ENCODE data around the gene TUBGCP6. TPM values are rescaled to one million over a fixed set of nuclear protein-coding genes. Genes with fewer than 3 reads are reported as not detected.
A peak's percentile ranks its signal among the peaks of the same experiment; 100 is the strongest.

TUBGCP6 gene
- total and polyA plus RNA-seq, 10 of the 15 experiments (the other 5 are each of a cell fraction or from before 2014, with no cell fraction given) = 0.74 to 41.4 (median 19.4) TPM

- intact Hi-C loops (cut with micrococcal nuclease; ENCODE audit: unreplicated experiment) (loop anchor here (1.0 kb wide), 2 partner anchors 52 to 67 kb away; partner anchors contain the start of gene DENND6B), in situ Hi-C loops (cut with MboI) (loop anchor here (5.0 kb wide), 1 partner anchor 52 kb away; the partner anchor contains the start of gene DENND6B)
- Histone ChIP-seq H3K9me3 (replicated peaks; ENCODE audit: control insufficient read depth, insufficient read depth, low read length) (no peaks in the 10 kb centered on the region), H4K20me1 (ENCODE audit: control insufficient read depth, insufficient read depth) (no peaks in the 10 kb centered on the region), H3K4me2 (ENCODE audit: control insufficient read depth, insufficient read depth) (no peak overlapping the region), H3K79me2 (ENCODE audit: control insufficient read depth, insufficient read depth, low read length) (no peaks in the 10 kb centered on the region), H3K36me3 (ENCODE audit: control insufficient read depth in 2 of 2, insufficient read depth in 2 of 2, low read length in 1 of 2) (peaks cover 0 to 29% of the 10 kb centered on the region in 2 experiments; a peak in 3 of 4 replicates), H2AFZ (ENCODE audit: control insufficient read depth, low read depth, low read length) (no peak overlapping the region), H3K27me3 (replicated peaks in 1 of 2; ENCODE audit: control insufficient read depth in 2 of 2, insufficient read depth in 2 of 2, low read length in 1 of 2) (no peaks in the 10 kb centered on the region), H3K27ac (ENCODE audit: control insufficient read depth, insufficient read depth) (no peak overlapping the region), H3K4me3 (no peak overlapping the region), H3K9ac (ENCODE audit: control insufficient read depth, insufficient read depth, low read length) (no peak overlapping the region), H3K4me1 (ENCODE audit: control insufficient read depth, insufficient read depth, low read length) (peaks cover 10% of the 10 kb centered on the region)
- no peak for FAIRE-seq
- TF ChIP-seq POLR2A (IDR thresholded peaks at IDR 0.05; ENCODE audit: low read depth, low read length) (peak; percentile 28), STAT3 (IDR thresholded peaks at IDR 0.05; ENCODE audit: low read depth, low read length) (no peak)
- no peak for ATAC-seq
- ChIA-PET RAD21 (ENCODE audit: unreplicated experiment) (interaction anchor here (0.9 to 1.7 kb wide), 5 partner anchors 19 to 53 kb away, joined by 3 to 5 read pairs (median 3); no protein-coding TSS in a partner anchor), SMC1A (ENCODE audit: uncharacterized antibody, unreplicated experiment) (interaction anchor here (0.6 to 2.1 kb wide), 4 partner anchors 20 to 67 kb away, joined by 4 to 6 read pairs (median 4); no protein-coding TSS in a partner anchor), CTCF (interaction anchor here (1.0 to 2.8 kb wide), 16 partner anchors 18 to 281 kb away, joined by 3 to 36 read pairs (median 6); partner anchors contain the start of genes DENND6B, PLXNB2, SCO2 and TUBGCP6), POLR2A (interaction anchor here (1.5 kb wide), 1 partner anchor 29 kb away, joined by 7 read pairs; no protein-coding TSS in a partner anchor)
- no peak for DNase-seq (ENCODE audit: low read depth, low spot score)
- WGBS (ENCODE audit: insufficient coverage, insufficient replicate concordance, low lambda C conversion rate, missing lambda C conversion rate) = 95% methylated on average over 39 of the region's 43 CpGs
- TSS peak; percentile 76 for BruUV-seq (replicated peaks)
Observed at GRCh38 chr22:50275181-50276055, 30.6 kb upstream of the TUBGCP6 start.

GRCh38 chr22:50274771-50275170 is 29.9 kb upstream of the TUBGCP6 start:
- RAD21 ChIA-PET (ENCODE audit: unreplicated experiment) = interaction anchor here (0.9 kb wide), 1 partner anchor 44 kb away, joined by 3 read pairs; no protein-coding TSS in a partner anchor
- H2AFZ ChIP-seq (ENCODE audit: control insufficient read depth, low read depth, low read length) = no peak overlapping the region
- intact Hi-C loops (cut with micrococcal nuclease; ENCODE audit: unreplicated experiment) (no loop called here), in situ Hi-C loops (cut with MboI) (loop anchor here (5.0 kb wide), 1 partner anchor 53 kb away; the partner anchor contains the start of gene DENND6B)
- DNase-seq (ENCODE audit: low read depth, low spot score) (no peak), ATAC-seq (no peak), FAIRE-seq (no peak)
- peaks cover 10% of the 10 kb centered on the region for H3K4me1 ChIP-seq (ENCODE audit: control insufficient read depth, insufficient read depth, low read length)
- no peak overlapping the region for H3K4me3 ChIP-seq
- no peak overlapping the region for H3K27ac ChIP-seq (ENCODE audit: control insufficient read depth, insufficient read depth)
- no peaks in the 10 kb centered on the region for H3K27me3 ChIP-seq (replicated peaks in 1 of 2; ENCODE audit: control insufficient read depth in 2 of 2, insufficient read depth in 2 of 2, low read length in 1 of 2)
- no peak overlapping the region for H3K4me2 ChIP-seq (ENCODE audit: control insufficient read depth, insufficient read depth)
- WGBS (ENCODE audit: insufficient coverage, insufficient replicate concordance, low lambda C conversion rate, missing lambda C conversion rate) = 92% methylated on average over 7 of the region's 7 CpGs
- CTCF ChIA-PET = interaction anchor here (1.2 to 2.8 kb wide), 4 partner anchors 52 to 346 kb away, joined by 3 to 36 read pairs (median 14); partner anchors contain the start of gene DENND6B
- H3K79me2 ChIP-seq (ENCODE audit: control insufficient read depth, insufficient read depth, low read length) = no peaks in the 10 kb centered on the region
- POLR2A ChIA-PET = no interaction called here
- SMC1A ChIA-PET (ENCODE audit: uncharacterized antibody, unreplicated experiment) = no interaction called here
- H3K9ac ChIP-seq (ENCODE audit: control insufficient read depth, insufficient read depth, low read length) = no peak overlapping the region
- no peaks in the 10 kb centered on the region for H3K9me3 ChIP-seq (replicated peaks; ENCODE audit: control insufficient read depth, insufficient read depth, low read length)
- no peaks in the 10 kb centered on the region for H4K20me1 ChIP-seq (ENCODE audit: control insufficient read depth, insufficient read depth)
- BruUV-seq (replicated peaks) = no TSS peak
- H3K36me3 ChIP-seq (ENCODE audit: control insufficient read depth in 2 of 2, insufficient read depth in 2 of 2, low read length in 1 of 2) = peaks cover 0 to 29% of the 10 kb centered on the region in 2 experiments; a peak in 3 of 4 replicates
- TF ChIP-seq KLF5 (IDR thresholded peaks at IDR 0.05; ENCODE audit: partially characterized antibody) (no peak), ZNF622 (IDR thresholded peaks at IDR 0.05) (no peak), MTA3 (IDR thresholded peaks at IDR 0.05; ENCODE audit: borderline replicate concordance, low read length) (no peak), CTCF (IDR thresholded peaks at IDR 0.05 in 2 of 3, conservative IDR thresholded peaks at IDR 0.05 in 1 of 3; ENCODE audit: control insufficient read depth in 2 of 3, extremely low read depth in 1 of 3, insufficient read depth in 1 of 3, low read depth in 3 of 3, low read length in 3 of 3) (no peak), HDAC2 (IDR thresholded peaks at IDR 0.05) (no peak), RFX5 (IDR thresholded peaks at IDR 0.05; ENCODE audit: low read depth, low read length) (no peak), NFYB (IDR thresholded peaks at IDR 0.05; ENCODE audit: insufficient read depth, low read depth, low read length) (no peak), TCF3 (IDR thresholded peaks at IDR 0.05; ENCODE audit: borderline replicate concordance, insufficient read depth, low read depth, low read length) (no peak), MAX (IDR thresholded peaks at IDR 0.05; ENCODE audit: low read depth, low read length) (no peak), PAX5 (IDR thresholded peaks at IDR 0.05; ENCODE audit: borderline replicate concordance, low read depth, low read length) (no peak), TAF1 (IDR thresholded peaks at IDR 0.05; ENCODE audit: borderline replicate concordance, low read depth, low read length) (no peak), CBFB (IDR thresholded peaks at IDR 0.05; ENCODE audit: low read depth) (no peak), TCF12 (IDR thresholded peaks at IDR 0.05; ENCODE audit: low read depth, low read length) (no peak)
